ENCODE measurements around the gene TFPI.

TFPI gene

GRCh38 chr2:187505065-187505672 is 49.1 kb downstream of the TFPI start:
- FAIRE-seq, result no peak
- DNase-seq (ENCODE audit: insufficient read length, low spot score), result no peak
- TF ChIP-seq, protein P1, sequence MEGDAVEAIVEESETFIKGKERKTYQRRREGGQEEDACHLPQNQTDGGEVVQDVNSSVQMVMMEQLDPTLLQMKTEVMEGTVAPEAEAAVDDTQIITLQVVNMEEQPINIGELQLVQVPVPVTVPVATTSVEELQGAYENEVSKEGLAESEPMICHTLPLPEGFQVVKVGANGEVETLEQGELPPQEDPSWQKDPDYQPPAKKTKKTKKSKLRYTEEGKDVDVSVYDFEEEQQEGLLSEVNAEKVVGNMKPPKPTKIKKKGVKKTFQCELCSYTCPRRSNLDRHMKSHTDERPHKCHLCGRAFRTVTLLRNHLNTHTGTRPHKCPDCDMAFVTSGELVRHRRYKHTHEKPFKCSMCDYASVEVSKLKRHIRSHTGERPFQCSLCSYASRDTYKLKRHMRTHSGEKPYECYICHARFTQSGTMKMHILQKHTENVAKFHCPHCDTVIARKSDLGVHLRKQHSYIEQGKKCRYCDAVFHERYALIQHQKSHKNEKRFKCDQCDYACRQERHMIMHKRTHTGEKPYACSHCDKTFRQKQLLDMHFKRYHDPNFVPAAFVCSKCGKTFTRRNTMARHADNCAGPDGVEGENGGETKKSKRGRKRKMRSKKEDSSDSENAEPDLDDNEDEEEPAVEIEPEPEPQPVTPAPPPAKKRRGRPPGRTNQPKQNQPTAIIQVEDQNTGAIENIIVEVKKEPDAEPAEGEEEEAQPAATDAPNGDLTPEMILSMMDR (IDR thresholded peaks at IDR 0.05; ENCODE audit: insufficient read depth, missing control alignments), result no peak

DNA sequence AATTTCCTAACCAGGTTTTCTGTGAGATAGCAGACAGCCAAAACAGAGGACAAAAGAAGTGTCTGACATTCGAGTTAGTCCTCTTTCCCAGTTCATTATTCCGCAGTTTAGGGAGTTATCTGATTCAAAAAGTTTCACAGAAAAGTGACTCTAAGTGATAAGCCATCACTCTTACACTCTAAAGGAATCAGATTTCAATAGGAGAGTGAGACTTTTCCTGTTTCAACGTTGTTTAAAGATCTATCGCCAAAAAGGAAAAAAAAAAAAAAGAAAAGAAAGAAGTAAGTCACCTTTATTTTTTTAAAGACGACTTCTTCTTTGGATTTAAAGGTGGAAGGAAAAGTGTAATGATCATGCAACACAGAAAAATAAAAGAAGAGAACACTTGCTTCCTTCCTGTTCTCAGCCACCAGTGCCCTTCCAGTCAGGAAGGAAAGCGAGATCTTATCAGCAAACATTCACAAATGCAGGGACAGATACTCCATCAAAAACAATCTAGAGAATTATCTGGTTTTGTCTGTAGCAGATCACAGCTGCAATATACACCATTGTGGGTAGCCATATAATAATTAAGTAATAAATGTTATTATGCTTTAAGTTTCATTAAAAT is 49.8 kb downstream of the TFPI start:
- FAIRE-seq, result no peak
- TF ChIP-seq, protein P1 (IDR thresholded peaks at IDR 0.05; ENCODE audit: insufficient read depth, missing control alignments), result no peak

DNA sequence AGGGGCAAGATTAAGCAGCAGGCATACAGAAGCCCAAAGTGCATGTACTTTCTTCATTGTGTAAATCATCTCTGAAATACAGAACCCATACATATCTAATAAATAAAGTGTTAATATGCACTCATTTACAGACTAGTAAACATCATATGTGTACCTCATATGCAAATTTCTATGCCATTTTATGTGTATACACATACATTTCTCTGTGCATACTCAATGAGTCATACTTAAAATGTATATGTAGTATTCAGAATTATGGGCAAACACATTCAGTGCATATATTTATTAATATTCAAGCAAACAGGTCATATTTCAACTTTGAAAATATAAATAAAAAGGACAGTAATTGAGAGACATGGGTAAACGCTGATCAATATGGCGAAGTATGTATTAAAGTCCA is 50.5 kb downstream of the TFPI start:
- TF ChIP-seq, protein P1 (IDR thresholded peaks at IDR 0.05; ENCODE audit: insufficient read depth, missing control alignments), result no peak
- DNase-seq (ENCODE audit: insufficient read length, low spot score), result no peak
- no peak for FAIRE-seq

More for the DNA sequence above, 49.8 kb downstream of the TFPI start:
- DNase-seq (ENCODE audit: insufficient read length, low spot score), result no peak

DNA sequence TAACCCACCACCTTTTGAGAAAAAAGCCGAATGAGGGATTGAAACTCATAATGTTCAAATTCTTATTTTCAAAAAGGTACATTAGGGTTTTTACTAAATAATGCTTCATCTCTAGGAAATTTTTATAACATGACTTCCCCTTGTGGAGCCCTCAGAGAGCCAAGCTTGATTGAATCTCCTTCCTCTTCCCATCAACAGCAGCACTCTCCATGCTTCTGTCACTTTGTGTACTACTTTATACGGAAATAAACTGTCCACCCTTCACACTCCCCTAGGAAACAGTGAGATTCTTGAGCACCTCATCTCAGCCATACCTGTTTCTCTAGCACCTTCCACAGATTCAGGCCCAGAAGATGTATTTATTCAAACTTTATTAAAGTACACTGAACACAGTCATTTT is 51.8 kb downstream of the TFPI start:
- FAIRE-seq (no peak), DNase-seq (ENCODE audit: insufficient read length, low spot score) (no peak)
- TF ChIP-seq, protein P1 (IDR thresholded peaks at IDR 0.05; ENCODE audit: insufficient read depth, missing control alignments), result no peak

GRCh38 chr2:187500585-187501359 is 53.5 kb downstream of the TFPI start:
- TF ChIP-seq, protein P1 (IDR thresholded peaks at IDR 0.05; ENCODE audit: insufficient read depth, missing control alignments), result no peak
- FAIRE-seq, result no peak
- no peak for DNase-seq (ENCODE audit: insufficient read length, low spot score)

DNA sequence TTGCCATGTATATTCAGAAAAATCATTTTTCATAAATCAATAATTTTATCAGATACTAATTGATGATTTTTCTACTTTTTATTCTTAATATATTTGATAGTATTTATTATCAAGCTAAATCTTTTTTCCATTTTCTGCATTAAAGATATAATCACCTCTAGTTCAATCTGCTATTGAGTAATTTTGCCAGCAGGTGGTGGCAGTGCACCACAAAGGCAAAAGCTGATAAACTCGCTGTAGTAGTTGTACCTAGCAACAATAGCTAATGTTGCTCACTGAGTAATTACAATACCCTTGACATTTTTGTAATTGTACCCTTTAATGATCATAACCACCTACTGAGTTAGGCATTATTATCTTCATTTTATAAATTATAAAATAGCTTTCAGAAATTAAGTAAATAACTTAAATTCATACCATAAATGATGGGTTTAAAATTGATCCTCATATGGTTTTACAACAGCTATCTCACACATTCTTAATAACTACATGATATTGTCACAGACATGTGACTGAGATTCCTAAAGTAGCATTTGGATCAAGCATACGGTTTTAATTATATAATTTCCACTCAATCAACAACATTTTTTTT is 54.2 kb downstream of the TFPI start:
- TF ChIP-seq, protein P1 (IDR thresholded peaks at IDR 0.05; ENCODE audit: insufficient read depth, missing control alignments), result peak; percentile 94
- DNase-seq (ENCODE audit: insufficient read length, low spot score) (no peak), FAIRE-seq (no peak)

All from D721Med (cell line).